ENCODE data around the gene TTLL9. TPM values are rescaled to one million over a fixed set of nuclear protein-coding genes. Genes with fewer than 3 reads are reported as not detected.

The TTLL9 gene
- total RNA-seq, 1 donor from 2014 or later, result 0.60 TPM

DNA sequence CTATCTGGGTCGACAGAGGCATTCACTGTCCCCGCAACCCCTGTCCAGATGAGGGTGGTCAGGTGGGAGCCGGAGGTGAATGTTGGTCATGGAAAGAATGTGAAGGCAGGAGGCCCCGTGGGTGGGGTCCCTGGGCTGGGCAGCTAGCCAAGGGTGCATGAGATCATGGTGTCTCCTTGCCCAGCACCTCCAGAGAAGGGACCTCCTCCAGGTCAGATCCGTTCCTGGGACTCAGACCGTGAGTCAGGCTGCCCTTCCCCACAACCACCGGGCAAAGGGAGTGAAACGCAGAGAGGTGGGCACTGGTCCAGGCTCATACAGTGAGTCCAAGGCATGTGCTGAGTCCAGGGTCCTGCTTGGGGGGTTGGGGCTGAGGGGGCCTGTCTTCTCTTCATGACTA is 28.5 kb upstream of the TTLL9 start:
- Mint-ChIP-seq H3K36me3 (ENCODE audit: low read depth) (no peaks in the 10 kb centered on the region), H3K4me1 (no peaks in the 10 kb centered on the region), H3K9me3 (no peaks in the 10 kb centered on the region), H3K27ac (no peak overlapping the region), H3K27me3 (no peaks in the 10 kb centered on the region), H3K4me3 (no peak overlapping the region)
- TF ChIP-seq, protein P1, sequence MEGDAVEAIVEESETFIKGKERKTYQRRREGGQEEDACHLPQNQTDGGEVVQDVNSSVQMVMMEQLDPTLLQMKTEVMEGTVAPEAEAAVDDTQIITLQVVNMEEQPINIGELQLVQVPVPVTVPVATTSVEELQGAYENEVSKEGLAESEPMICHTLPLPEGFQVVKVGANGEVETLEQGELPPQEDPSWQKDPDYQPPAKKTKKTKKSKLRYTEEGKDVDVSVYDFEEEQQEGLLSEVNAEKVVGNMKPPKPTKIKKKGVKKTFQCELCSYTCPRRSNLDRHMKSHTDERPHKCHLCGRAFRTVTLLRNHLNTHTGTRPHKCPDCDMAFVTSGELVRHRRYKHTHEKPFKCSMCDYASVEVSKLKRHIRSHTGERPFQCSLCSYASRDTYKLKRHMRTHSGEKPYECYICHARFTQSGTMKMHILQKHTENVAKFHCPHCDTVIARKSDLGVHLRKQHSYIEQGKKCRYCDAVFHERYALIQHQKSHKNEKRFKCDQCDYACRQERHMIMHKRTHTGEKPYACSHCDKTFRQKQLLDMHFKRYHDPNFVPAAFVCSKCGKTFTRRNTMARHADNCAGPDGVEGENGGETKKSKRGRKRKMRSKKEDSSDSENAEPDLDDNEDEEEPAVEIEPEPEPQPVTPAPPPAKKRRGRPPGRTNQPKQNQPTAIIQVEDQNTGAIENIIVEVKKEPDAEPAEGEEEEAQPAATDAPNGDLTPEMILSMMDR (IDR thresholded peaks at IDR 0.05), result no peak
- intact Hi-C loops (cut with micrococcal nuclease), result no loop called here
- ATAC-seq (ENCODE audit: low read depth) (no peak), DNase-seq (no peak)
- POLR2A ChIA-PET, result no interaction called here
- CTCF ChIA-PET, result no interaction called here

DNA sequence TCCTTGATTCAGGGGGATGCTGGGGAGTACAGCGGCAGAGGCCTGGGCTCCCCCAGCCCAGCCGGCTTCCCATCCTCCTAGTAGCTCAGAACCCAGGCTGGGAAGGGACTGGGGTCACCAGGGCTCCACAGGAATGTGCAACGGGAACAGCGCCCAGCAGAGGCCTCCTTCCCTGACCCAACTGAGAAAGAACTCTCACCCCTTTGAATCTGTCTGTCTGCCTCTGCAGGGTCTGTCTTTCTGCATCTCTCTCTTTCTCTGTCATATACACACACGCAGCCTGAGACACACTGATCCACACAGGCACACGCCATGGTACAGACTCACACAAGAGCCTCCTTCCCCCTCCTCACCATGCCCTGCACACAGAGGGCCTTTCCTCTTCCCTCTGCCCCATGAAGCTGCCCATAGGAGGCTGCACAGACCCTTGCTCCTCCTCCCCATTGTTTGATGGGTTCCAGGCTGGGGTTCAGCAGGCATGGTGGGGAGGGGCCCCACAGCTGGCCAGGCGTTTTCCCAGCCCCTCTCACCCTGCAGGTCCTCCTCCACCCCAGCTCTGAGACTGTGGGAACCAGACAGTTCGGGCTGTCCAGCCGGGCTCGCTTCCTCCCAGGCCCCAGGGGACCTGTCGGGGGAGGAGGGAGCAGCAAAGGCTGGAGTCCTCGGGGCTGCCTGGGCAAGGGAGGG is 27.8 kb upstream of the TTLL9 start:
- Mint-ChIP-seq H3K36me3 (ENCODE audit: low read depth) (no peaks in the 10 kb centered on the region), H3K9me3 (no peaks in the 10 kb centered on the region), H3K4me3 (no peak overlapping the region), H3K27me3 (no peaks in the 10 kb centered on the region), H3K27ac (no peak overlapping the region), H3K4me1 (no peaks in the 10 kb centered on the region)
- ChIA-PET CTCF (interaction anchor here (1.1 kb wide), 1 partner anchor 110 kb away, joined by 3 read pairs; the partner anchor contains the start of gene PDRG1), POLR2A (no interaction called here)
- DNase-seq (no peak), ATAC-seq (ENCODE audit: low read depth) (no peak)
- TF ChIP-seq, protein P1 (IDR thresholded peaks at IDR 0.05), result no peak
- intact Hi-C loops (cut with micrococcal nuclease), result no loop called here

DNA sequence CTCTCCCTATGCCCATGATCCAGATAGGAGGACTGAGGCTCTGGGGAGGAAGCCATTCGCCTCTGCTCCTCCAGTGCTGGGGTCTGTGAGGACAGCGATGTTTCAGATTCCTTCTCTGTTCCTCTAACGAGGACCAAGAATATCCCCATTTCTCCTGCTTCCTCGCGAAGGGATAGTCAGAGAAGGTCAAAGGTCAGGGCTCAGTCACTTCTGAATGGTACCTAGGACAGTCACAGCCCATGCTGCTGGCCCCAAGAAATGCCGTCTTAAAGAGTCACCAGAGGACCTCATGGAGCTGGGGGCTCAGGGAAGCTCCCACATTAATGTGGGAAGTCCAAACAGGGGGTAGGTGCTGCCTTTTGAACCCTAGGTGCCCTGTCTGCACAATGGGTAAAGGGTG is 27.1 kb upstream of the TTLL9 start:
- DNase-seq (no peak), ATAC-seq (ENCODE audit: low read depth) (no peak)
- POLR2A ChIA-PET, result no interaction called here
- H3K4me1 Mint-ChIP-seq, result no peaks in the 10 kb centered on the region
- no peak overlapping the region for H3K4me3 Mint-ChIP-seq
- CTCF ChIA-PET, result interaction anchor here (1.1 kb wide), 1 partner anchor 109 kb away, joined by 3 read pairs; the partner anchor contains the start of gene PDRG1
- TF ChIP-seq, protein P1 (IDR thresholded peaks at IDR 0.05), result no peak
- no peaks in the 10 kb centered on the region for H3K27me3 Mint-ChIP-seq
- no peaks in the 10 kb centered on the region for H3K9me3 Mint-ChIP-seq
- intact Hi-C loops (cut with micrococcal nuclease), result no loop called here
- no peak overlapping the region for H3K27ac Mint-ChIP-seq
- no peaks in the 10 kb centered on the region for H3K36me3 Mint-ChIP-seq (ENCODE audit: low read depth)

DNA sequence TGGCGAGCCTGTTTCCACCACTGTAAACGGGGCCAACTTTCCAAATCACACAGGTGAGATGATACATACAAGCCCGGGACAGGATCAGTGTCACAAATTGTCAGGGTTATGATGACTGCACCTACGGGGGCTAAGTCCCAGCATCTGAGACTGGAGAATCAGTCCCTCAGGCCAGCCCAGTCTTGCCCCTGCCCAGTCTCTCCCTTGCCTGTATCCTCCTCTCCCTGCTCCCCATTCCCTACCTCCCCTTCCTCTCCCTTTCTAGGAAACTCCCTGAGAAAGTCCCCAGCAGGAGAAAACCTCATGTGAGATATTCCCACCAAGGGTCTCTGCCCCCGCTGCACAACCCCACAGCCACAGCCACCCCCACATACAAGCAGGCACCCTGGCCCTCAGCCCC is 26.6 kb upstream of the TTLL9 start:
- Mint-ChIP-seq H3K4me1 (no peaks in the 10 kb centered on the region), H3K4me3 (no peak overlapping the region), H3K9me3 (no peaks in the 10 kb centered on the region), H3K27ac (no peak overlapping the region), H3K36me3 (ENCODE audit: low read depth) (no peaks in the 10 kb centered on the region), H3K27me3 (peaks cover 3% of the 10 kb centered on the region)
- intact Hi-C loops (cut with micrococcal nuclease), result no loop called here
- ATAC-seq (ENCODE audit: low read depth) (no peak), DNase-seq (no peak)
- ChIA-PET POLR2A (no interaction called here), CTCF (no interaction called here)
- TF ChIP-seq, protein P1 (IDR thresholded peaks at IDR 0.05), result no peak

DNA sequence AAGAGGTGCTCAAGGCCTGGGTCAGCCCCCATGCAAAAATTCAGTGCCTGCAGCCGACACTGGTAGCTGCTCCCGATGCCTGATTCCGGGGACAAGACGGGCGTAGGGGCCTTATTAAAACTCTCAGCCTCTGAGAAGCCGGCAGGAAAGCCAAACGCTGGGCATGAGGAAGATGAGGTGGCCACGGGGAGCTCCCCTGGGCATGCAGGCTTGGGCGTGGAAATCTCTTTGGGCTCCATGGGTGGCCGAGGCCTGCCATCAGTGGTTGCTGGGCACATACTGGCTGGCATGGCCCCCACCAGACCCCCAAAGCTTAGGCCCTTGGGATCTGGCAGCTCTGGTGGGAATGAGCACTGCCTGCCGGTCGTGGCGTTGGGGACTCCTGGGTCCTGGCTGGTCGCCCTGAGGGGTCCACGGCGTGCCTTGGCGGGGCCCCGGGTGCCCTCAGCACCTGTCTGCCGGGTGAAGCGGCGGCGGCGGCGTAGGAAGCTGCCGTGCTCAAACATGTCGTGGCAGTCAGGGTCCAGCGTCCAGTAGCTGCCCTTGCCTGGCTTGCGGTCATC is 25.6 kb upstream of the TTLL9 start:
- H3K4me3 Mint-ChIP-seq, result no peak overlapping the region
- no peaks in the 10 kb centered on the region for H3K4me1 Mint-ChIP-seq
- no peak overlapping the region for H3K27ac Mint-ChIP-seq
- TF ChIP-seq, protein P1 (IDR thresholded peaks at IDR 0.05), result no peak
- intact Hi-C loops (cut with micrococcal nuclease), result loop anchor here (5.0 kb wide), 1 partner anchor 283 kb away; no protein-coding TSS in a partner anchor
- H3K9me3 Mint-ChIP-seq, result no peaks in the 10 kb centered on the region
- H3K36me3 Mint-ChIP-seq (ENCODE audit: low read depth), result no peaks in the 10 kb centered on the region
- POLR2A ChIA-PET, result no interaction called here
- H3K27me3 Mint-ChIP-seq, result peaks cover 8% of the 10 kb centered on the region
- DNase-seq, result no peak
- ATAC-seq (ENCODE audit: low read depth), result no peak
- CTCF ChIA-PET, result interaction anchor here (1.0 to 4.3 kb wide), 2 partner anchors 11 to 22 kb away, joined by 3 to 43 read pairs; no protein-coding TSS in a partner anchor
